Measurements from ENCODE around the gene SLC22A25.
"Not testable (repeated sequence)": the region's sequence is repeated elsewhere in the genome, so short reads cannot be mapped to it uniquely, and the experiment has no call there.

The SLC22A25 gene

GRCh38 chr11:63243533-63243932 lies at the start of gene SLC22A25:
Gene SLC22A25 (minus strand): TSS chr11:63243599. CDS start chr11:63229652, 13,947 bp downstream.
- DNase-seq: no peak

GRCh38 chr11:63290285-63290684 lies 46.9 kb upstream of the SLC22A25 start:
- no peak for DNase-seq

- DNase-seq: no peak
Measured at GRCh38 chr11:63289658-63290057, 46.3 kb upstream of the SLC22A25 start.

GRCh38 chr11:63282579-63282978 lies 39.2 kb upstream of the SLC22A25 start:
- DNase-seq: no peak

GRCh38 chr11:63280920-63281319 lies 37.5 kb upstream of the SLC22A25 start:
- no peak for DNase-seq

GRCh38 chr11:63277345-63277943 lies 34.0 kb upstream of the SLC22A25 start:
- no peak for DNase-seq

GRCh38 chr11:63274776-63275175 lies 31.4 kb upstream of the SLC22A25 start:
- no peak for DNase-seq

GRCh38 chr11:63273685-63274084 lies 30.3 kb upstream of the SLC22A25 start:
- DNase-seq: no peak

GRCh38 chr11:63262547-63262946 lies 19.1 kb upstream of the SLC22A25 start:
- no peak for DNase-seq

GRCh38 chr11:63251312-63251711 lies 7.9 kb upstream of the SLC22A25 start:
- DNase-seq: no peak

GRCh38 chr11:63250162-63251050 lies 7.0 kb upstream of the SLC22A25 start:
- DNase-seq: no peak

- no peak for DNase-seq
Measured at GRCh38 chr11:63248966-63249365, 5.6 kb upstream of the SLC22A25 start.

GRCh38 chr11:63247237-63248002 lies 4.0 kb upstream of the SLC22A25 start:
- DNase-seq: not testable (repeated sequence)

- DNase-seq: no peak
Measured at GRCh38 chr11:63246045-63246444, 2.6 kb upstream of the SLC22A25 start.

- DNase-seq: no peak
Measured at GRCh38 chr11:63244862-63245261, 1.5 kb upstream of the SLC22A25 start.

- DNase-seq: no peak
Measured at GRCh38 chr11:63242089-63242781, 1.2 kb downstream of the SLC22A25 start.

GRCh38 chr11:63240791-63241379 lies 2.5 kb downstream of the SLC22A25 start:
- DNase-seq: no peak

GRCh38 chr11:63240098-63240497 lies 3.3 kb downstream of the SLC22A25 start:
- no peak for DNase-seq

GRCh38 chr11:63239254-63239653 lies 4.1 kb downstream of the SLC22A25 start:
- no peak for DNase-seq

- DNase-seq: no peak
Measured at GRCh38 chr11:63237413-63237812, 6.0 kb downstream of the SLC22A25 start.

GRCh38 chr11:63235471-63236461 lies 7.6 kb downstream of the SLC22A25 start:
- not testable (repeated sequence) for DNase-seq
